ENCODE measurements around the gene MAN1C1. TPM values are rescaled to one million over a fixed set of nuclear protein-coding genes. Genes with fewer than 3 reads are reported as not detected.
A peak's percentile ranks its signal among the peaks of the same experiment; 100 is the strongest.

The MAN1C1 gene
- total RNA-seq, 1 donor from 2014 or later = 22.6 TPM

- Mint-ChIP-seq H3K9me3 (no peaks in the 10 kb centered on the region), H3K27ac (ENCODE audit: unreplicated experiment) (no peak overlapping the region), H3K4me1 (peaks cover 25% of the 10 kb centered on the region), H3K36me3 (ENCODE audit: low read depth) (no peaks in the 10 kb centered on the region), H3K27me3 (ENCODE audit: low read depth) (peaks cover 5% of the 10 kb centered on the region), H3K4me3 (peak overlapping the region; percentile 15)
- TF ChIP-seq, protein P1, sequence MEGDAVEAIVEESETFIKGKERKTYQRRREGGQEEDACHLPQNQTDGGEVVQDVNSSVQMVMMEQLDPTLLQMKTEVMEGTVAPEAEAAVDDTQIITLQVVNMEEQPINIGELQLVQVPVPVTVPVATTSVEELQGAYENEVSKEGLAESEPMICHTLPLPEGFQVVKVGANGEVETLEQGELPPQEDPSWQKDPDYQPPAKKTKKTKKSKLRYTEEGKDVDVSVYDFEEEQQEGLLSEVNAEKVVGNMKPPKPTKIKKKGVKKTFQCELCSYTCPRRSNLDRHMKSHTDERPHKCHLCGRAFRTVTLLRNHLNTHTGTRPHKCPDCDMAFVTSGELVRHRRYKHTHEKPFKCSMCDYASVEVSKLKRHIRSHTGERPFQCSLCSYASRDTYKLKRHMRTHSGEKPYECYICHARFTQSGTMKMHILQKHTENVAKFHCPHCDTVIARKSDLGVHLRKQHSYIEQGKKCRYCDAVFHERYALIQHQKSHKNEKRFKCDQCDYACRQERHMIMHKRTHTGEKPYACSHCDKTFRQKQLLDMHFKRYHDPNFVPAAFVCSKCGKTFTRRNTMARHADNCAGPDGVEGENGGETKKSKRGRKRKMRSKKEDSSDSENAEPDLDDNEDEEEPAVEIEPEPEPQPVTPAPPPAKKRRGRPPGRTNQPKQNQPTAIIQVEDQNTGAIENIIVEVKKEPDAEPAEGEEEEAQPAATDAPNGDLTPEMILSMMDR (conservative IDR thresholded peaks at IDR 0.05) = no peak
- DNase-seq (ENCODE audit: low read depth, low spot score) = no peak
These were observed 198.0 kb downstream of the MAN1C1 start for GRCh38 chr1:25814549-25815087.

DNA sequence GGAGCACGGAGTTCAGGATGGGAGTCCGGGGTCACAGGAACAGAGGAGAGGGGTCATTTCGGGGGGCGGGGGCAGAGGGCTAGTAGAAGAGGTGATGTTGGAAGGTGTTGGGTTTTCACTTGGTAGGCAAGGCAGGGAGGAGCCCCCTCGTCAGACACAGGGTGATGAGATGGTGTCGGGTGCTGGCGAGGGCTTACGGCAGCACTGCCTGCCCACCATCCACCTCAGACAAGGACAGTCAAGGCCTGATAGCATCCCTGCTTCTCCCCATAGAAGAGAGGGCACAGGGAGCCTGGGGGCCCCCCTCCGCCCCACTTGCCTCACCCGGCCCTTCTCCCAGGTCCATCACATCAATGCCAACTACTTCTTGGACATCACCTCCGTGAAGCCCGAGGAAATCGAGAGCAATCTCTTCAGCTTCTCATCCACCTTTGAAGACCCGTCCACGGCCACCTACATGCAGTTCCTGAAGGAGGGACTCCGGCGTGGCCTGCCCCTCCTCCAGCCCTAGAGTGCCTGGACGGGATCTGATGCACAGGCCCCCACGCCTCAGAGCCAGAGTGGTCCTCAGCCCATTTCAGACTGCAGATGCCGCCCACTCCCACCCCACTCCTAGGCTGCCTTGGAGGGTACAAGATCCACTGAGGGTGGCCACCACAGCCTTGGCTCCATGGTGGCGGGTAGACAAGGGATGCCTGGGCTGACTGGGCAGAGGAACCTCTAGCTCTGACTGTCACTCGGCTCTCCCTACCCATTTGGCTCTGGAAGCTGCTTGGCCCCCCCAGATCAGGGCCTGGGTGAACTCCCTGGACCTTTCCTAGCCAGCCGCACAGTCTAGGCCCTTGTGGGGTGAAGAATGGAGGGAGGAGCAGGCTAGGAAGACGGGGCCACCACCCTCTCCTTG is 198.9 kb downstream of the MAN1C1 start:
- H3K4me3 Mint-ChIP-seq = peak overlapping the region; percentile 52
- peaks cover 5% of the 10 kb centered on the region for H3K27me3 Mint-ChIP-seq (ENCODE audit: low read depth)
- peaks cover 25% of the 10 kb centered on the region for H3K4me1 Mint-ChIP-seq
- DNase-seq (ENCODE audit: low read depth, low spot score) = no peak
- TF ChIP-seq, protein P1 (conservative IDR thresholded peaks at IDR 0.05) = no peak
- H3K9me3 Mint-ChIP-seq = no peaks in the 10 kb centered on the region
- H3K36me3 Mint-ChIP-seq (ENCODE audit: low read depth) = no peaks in the 10 kb centered on the region
- H3K27ac Mint-ChIP-seq (ENCODE audit: unreplicated experiment) = no peak overlapping the region

DNA sequence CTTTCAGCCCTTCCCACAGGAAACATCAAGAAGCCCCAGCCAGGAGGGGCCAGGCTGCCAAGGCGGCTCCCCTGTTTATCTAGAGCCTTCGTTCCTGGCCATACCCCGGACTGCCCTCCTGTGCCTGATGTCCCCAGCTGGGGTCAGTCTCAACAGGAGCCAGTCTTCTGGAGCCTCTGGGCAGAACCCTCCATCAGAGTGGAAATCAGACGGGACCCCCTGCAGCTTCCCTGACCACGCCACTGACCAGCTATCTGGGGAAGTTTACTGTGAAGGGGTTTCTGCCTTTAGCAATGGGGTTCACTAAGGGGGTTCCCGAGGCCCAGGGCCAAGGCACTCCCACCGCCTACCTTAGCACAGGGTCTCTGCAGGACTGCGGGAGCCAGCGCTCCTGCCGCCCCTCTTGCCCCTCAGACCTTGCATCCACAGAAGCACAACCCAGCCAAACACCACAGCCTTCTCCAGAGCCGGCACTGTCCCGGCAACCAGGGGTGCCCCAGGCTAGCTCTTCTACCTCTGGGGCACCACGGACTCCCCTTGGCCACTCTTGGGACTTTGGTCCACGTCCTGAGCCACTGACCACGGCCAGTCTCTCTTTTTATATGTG is 199.6 kb downstream of the MAN1C1 start:
- Mint-ChIP-seq H3K4me1 (peaks cover 26% of the 10 kb centered on the region), H3K36me3 (ENCODE audit: low read depth) (no peaks in the 10 kb centered on the region), H3K27ac (ENCODE audit: unreplicated experiment) (peak overlapping the region; percentile 12), H3K9me3 (no peaks in the 10 kb centered on the region), H3K27me3 (ENCODE audit: low read depth) (peaks cover 11% of the 10 kb centered on the region), H3K4me3 (peak overlapping the region; percentile 65)
- DNase-seq (ENCODE audit: low read depth, low spot score) = no peak
- TF ChIP-seq, protein P1 (conservative IDR thresholded peaks at IDR 0.05) = no peak

DNA sequence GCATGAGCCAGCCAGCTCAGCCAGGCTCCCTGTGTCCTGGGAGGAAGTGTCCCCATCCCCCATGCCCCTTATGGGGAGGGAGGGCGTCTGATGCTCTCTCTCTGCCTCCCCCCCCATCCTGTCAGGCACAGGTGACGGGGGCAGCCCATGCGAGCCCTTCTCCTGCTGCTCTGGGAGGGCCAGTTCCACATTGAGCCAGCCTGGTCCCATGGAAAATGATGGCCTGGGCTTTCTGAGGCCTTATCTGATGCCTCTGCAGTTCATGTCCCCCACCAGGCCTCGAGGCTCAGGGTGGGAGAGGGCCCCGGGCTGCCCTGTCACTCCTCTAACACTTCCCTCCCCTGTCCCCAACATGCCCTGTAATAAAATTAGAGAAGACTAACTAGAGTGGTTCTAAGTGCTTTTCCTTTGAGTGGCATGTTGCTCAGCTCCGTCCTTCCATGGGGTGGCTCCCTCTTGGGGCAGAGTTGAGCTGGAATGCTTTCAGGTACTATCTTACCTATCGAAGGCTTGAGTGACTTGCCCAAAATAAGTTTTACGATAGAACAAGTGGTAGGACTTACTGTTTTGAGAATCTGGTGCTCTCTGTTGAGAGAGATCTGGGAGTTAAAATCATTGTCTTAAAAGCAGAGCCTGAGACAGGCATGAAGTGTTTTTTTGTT is 201.4 kb downstream of the MAN1C1 start:
- Mint-ChIP-seq H3K27me3 (ENCODE audit: low read depth) (peaks cover 11% of the 10 kb centered on the region), H3K4me3 (peak overlapping the region; percentile 98), H3K36me3 (ENCODE audit: low read depth) (no peaks in the 10 kb centered on the region), H3K4me1 (peaks cover 38% of the 10 kb centered on the region), H3K9me3 (no peaks in the 10 kb centered on the region), H3K27ac (ENCODE audit: unreplicated experiment) (peak overlapping the region; percentile 97)
- TF ChIP-seq, protein P1 (conservative IDR thresholded peaks at IDR 0.05) = peak; percentile 40
- no peak for DNase-seq (ENCODE audit: low read depth, low spot score)

GRCh38 chr1:25818569-25818968 is 202.0 kb downstream of the MAN1C1 start:
- Mint-ChIP-seq H3K9me3 (no peaks in the 10 kb centered on the region), H3K4me1 (peaks cover 38% of the 10 kb centered on the region), H3K4me3 (peak overlapping the region; percentile 98), H3K27me3 (ENCODE audit: low read depth) (peaks cover 11% of the 10 kb centered on the region), H3K27ac (ENCODE audit: unreplicated experiment) (peak overlapping the region; percentile 97), H3K36me3 (ENCODE audit: low read depth) (no peaks in the 10 kb centered on the region)
- DNase-seq (ENCODE audit: low read depth, low spot score) = no peak
- TF ChIP-seq, protein P1 (conservative IDR thresholded peaks at IDR 0.05) = no peak

Data from neural crest cell (in vitro differentiated cells).